ENCODE data around the gene MCC. TPM values are rescaled to one million over a fixed set of nuclear protein-coding genes. Genes with fewer than 3 reads are reported as not detected.

Gene MCC
- total and polyA plus RNA-seq, 2 experiments from 2014 or later: 8.3 to 31.5 TPM

GRCh38 chr5:113058269-113058668 is 430.0 kb downstream of the MCC start:
- H3K4me1 ChIP-seq (ENCODE audit: insufficient read depth): peaks cover 9% of the 10 kb centered on the region

GRCh38 chr5:113057557-113057984 is 430.7 kb downstream of the MCC start:
- Histone ChIP-seq H3K9me2 (replicated peaks; ENCODE audit: insufficient read depth) (no peaks in the 10 kb centered on the region), H4K20me1 (ENCODE audit: insufficient read depth, poor library complexity, severe bottlenecking) (no peaks in the 10 kb centered on the region), H3K4me2 (no peak overlapping the region), H3K27ac (no peak overlapping the region), H3K4me3 (no peak overlapping the region), H3K4me1 (ENCODE audit: insufficient read depth) (peaks cover 9% of the 10 kb centered on the region), H3K9me3 (ENCODE audit: low read depth) (no peaks in the 10 kb centered on the region), H3K79me2 (no peaks in the 10 kb centered on the region), H3K27me3 (no peaks in the 10 kb centered on the region), H3K36me3 (replicated peaks; ENCODE audit: insufficient read depth, low read depth) (no peaks in the 10 kb centered on the region), H2AFZ (no peak overlapping the region)
- 88% methylated on average over 14 of the region's 14 CpGs for WGBS (ENCODE audit: low lambda C conversion rate, missing lambda C conversion rate)
- no peak for DNase-seq (ENCODE audit: low spot score)
- TF ChIP-seq CTCF (IDR thresholded peaks at IDR 0.05; ENCODE audit: poor library complexity) (no peak), EZH2 (IDR thresholded peaks at IDR 0.05; ENCODE audit: borderline replicate concordance) (no peak), EZH2phosphoT487 (IDR thresholded peaks at IDR 0.05; ENCODE audit: low read depth, severe bottlenecking, unreplicated experiment) (no peak)

More at GRCh38 chr5:113058269-113058668, 430.0 kb downstream of the MCC start:
- Histone ChIP-seq H3K4me2 (no peak overlapping the region), H3K9me2 (replicated peaks; ENCODE audit: insufficient read depth) (no peaks in the 10 kb centered on the region), H3K79me2 (no peaks in the 10 kb centered on the region), H2AFZ (no peak overlapping the region), H4K20me1 (ENCODE audit: insufficient read depth, poor library complexity, severe bottlenecking) (no peaks in the 10 kb centered on the region), H3K27me3 (no peaks in the 10 kb centered on the region), H3K4me3 (no peak overlapping the region), H3K27ac (no peak overlapping the region), H3K9me3 (ENCODE audit: low read depth) (no peaks in the 10 kb centered on the region), H3K36me3 (replicated peaks; ENCODE audit: insufficient read depth, low read depth) (no peaks in the 10 kb centered on the region)
- DNase-seq (ENCODE audit: low spot score): no peak
- no peak for TF ChIP-seq CTCF (IDR thresholded peaks at IDR 0.05; ENCODE audit: poor library complexity)
- no peak for TF ChIP-seq EZH2phosphoT487 (IDR thresholded peaks at IDR 0.05; ENCODE audit: low read depth, severe bottlenecking, unreplicated experiment)
- TF ChIP-seq EZH2 (IDR thresholded peaks at IDR 0.05; ENCODE audit: borderline replicate concordance): no peak
- WGBS (ENCODE audit: low lambda C conversion rate, missing lambda C conversion rate): 92% methylated on average over 5 of the region's 5 CpGs

- no peaks in the 10 kb centered on the region for H3K9me3 ChIP-seq (ENCODE audit: low read depth)
- TF ChIP-seq EZH2phosphoT487 (IDR thresholded peaks at IDR 0.05; ENCODE audit: low read depth, severe bottlenecking, unreplicated experiment) (no peak), CTCF (IDR thresholded peaks at IDR 0.05; ENCODE audit: poor library complexity) (no peak), EZH2 (IDR thresholded peaks at IDR 0.05; ENCODE audit: borderline replicate concordance) (no peak)
- no peaks in the 10 kb centered on the region for H3K79me2 ChIP-seq
- no peaks in the 10 kb centered on the region for H3K27me3 ChIP-seq
- H3K9me2 ChIP-seq (replicated peaks; ENCODE audit: insufficient read depth): no peaks in the 10 kb centered on the region
- H3K4me3 ChIP-seq: no peak overlapping the region
- peaks cover 9% of the 10 kb centered on the region for H3K4me1 ChIP-seq (ENCODE audit: insufficient read depth)
- H4K20me1 ChIP-seq (ENCODE audit: insufficient read depth, poor library complexity, severe bottlenecking): no peaks in the 10 kb centered on the region
- DNase-seq (ENCODE audit: low spot score): no peak
- WGBS (ENCODE audit: low lambda C conversion rate, missing lambda C conversion rate): 83% methylated on average over 5 of the region's 5 CpGs
- H3K36me3 ChIP-seq (replicated peaks; ENCODE audit: insufficient read depth, low read depth): no peaks in the 10 kb centered on the region
- H3K4me2 ChIP-seq: no peak overlapping the region
- peak overlapping the region; percentile 16 for H3K27ac ChIP-seq
- no peak overlapping the region for H2AFZ ChIP-seq
Measured at GRCh38 chr5:113056988-113057387, 431.3 kb downstream of the MCC start.

GRCh38 chr5:113054899-113055298 is 433.4 kb downstream of the MCC start:
- WGBS (ENCODE audit: low lambda C conversion rate, missing lambda C conversion rate): 98% methylated on average over 11 of the region's 11 CpGs
- Histone ChIP-seq H3K9me3 (ENCODE audit: low read depth) (no peaks in the 10 kb centered on the region), H4K20me1 (ENCODE audit: insufficient read depth, poor library complexity, severe bottlenecking) (no peaks in the 10 kb centered on the region), H3K27me3 (no peaks in the 10 kb centered on the region), H3K27ac (no peak overlapping the region), H3K9me2 (replicated peaks; ENCODE audit: insufficient read depth) (no peaks in the 10 kb centered on the region), H3K4me2 (no peak overlapping the region), H3K36me3 (replicated peaks; ENCODE audit: insufficient read depth, low read depth) (no peaks in the 10 kb centered on the region), H2AFZ (no peak overlapping the region), H3K79me2 (no peaks in the 10 kb centered on the region), H3K4me1 (ENCODE audit: insufficient read depth) (peaks cover 9% of the 10 kb centered on the region), H3K4me3 (no peak overlapping the region)
- no peak for DNase-seq (ENCODE audit: low spot score)
- TF ChIP-seq CTCF (IDR thresholded peaks at IDR 0.05; ENCODE audit: poor library complexity) (no peak), EZH2 (IDR thresholded peaks at IDR 0.05; ENCODE audit: borderline replicate concordance) (no peak), EZH2phosphoT487 (IDR thresholded peaks at IDR 0.05; ENCODE audit: low read depth, severe bottlenecking, unreplicated experiment) (no peak)

Measured in hepatocyte (in vitro differentiated cells).